ENCODE measurements around the gene SNX24.

SNX24 gene

GRCh38 chr5:122978068-122978467 is 132.7 kb downstream of the SNX24 start:
- CTCF ChIA-PET = no interaction called here
- no peak for DNase-seq (ENCODE audit: low read depth, low spot score)
- no peak for TF ChIP-seq CTCF (IDR thresholded peaks at IDR 0.05; ENCODE audit: insufficient read depth, low read length, missing control alignments)
- POLR2A ChIA-PET = no interaction called here
- H3K4me3 ChIP-seq (ENCODE audit: low read depth, low read length) = no peak overlapping the region

GRCh38 chr5:122978644-122979297 is 133.4 kb downstream of the SNX24 start:
- CTCF ChIA-PET = no interaction called here
- H3K4me3 ChIP-seq (ENCODE audit: low read depth, low read length) = no peak overlapping the region
- no peak for TF ChIP-seq CTCF (IDR thresholded peaks at IDR 0.05; ENCODE audit: insufficient read depth, low read length, missing control alignments)
- DNase-seq (ENCODE audit: low read depth, low spot score) = no peak
- POLR2A ChIA-PET = no interaction called here

GRCh38 chr5:122981846-122982245 is 136.4 kb downstream of the SNX24 start:
- no peak overlapping the region for H3K4me3 ChIP-seq (ENCODE audit: low read depth, low read length)
- ChIA-PET POLR2A (no interaction called here), CTCF (interaction anchor here (1.6 kb wide), 1 partner anchor 10 kb away, joined by 3 read pairs; no protein-coding TSS in a partner anchor)
- no peak for TF ChIP-seq CTCF (IDR thresholded peaks at IDR 0.05; ENCODE audit: insufficient read depth, low read length, missing control alignments)
- DNase-seq (ENCODE audit: low read depth, low spot score) = no peak

GRCh38 chr5:122982376-122982775 is 137.0 kb downstream of the SNX24 start:
- no peak overlapping the region for H3K4me3 ChIP-seq (ENCODE audit: low read depth, low read length)
- DNase-seq (ENCODE audit: low read depth, low spot score) = no peak
- POLR2A ChIA-PET = no interaction called here
- CTCF ChIA-PET = no interaction called here
- no peak for TF ChIP-seq CTCF (IDR thresholded peaks at IDR 0.05; ENCODE audit: insufficient read depth, low read length, missing control alignments)

GRCh38 chr5:122984425-122984824 is 139.0 kb downstream of the SNX24 start:
- H3K4me3 ChIP-seq (ENCODE audit: low read depth, low read length) = no peak overlapping the region
- no peak for TF ChIP-seq CTCF (IDR thresholded peaks at IDR 0.05; ENCODE audit: insufficient read depth, low read length, missing control alignments)
- no peak for DNase-seq (ENCODE audit: low read depth, low spot score)
- ChIA-PET CTCF (interaction anchor here (1.5 kb wide), 1 partner anchor 88 kb away, joined by 3 read pairs; no protein-coding TSS in a partner anchor), POLR2A (no interaction called here)

GRCh38 chr5:122985006-122985700 is 139.7 kb downstream of the SNX24 start:
- TF ChIP-seq CTCF (IDR thresholded peaks at IDR 0.05; ENCODE audit: insufficient read depth, low read length, missing control alignments) = no peak
- DNase-seq (ENCODE audit: low read depth, low spot score) = no peak
- H3K4me3 ChIP-seq (ENCODE audit: low read depth, low read length) = no peak overlapping the region
- POLR2A ChIA-PET = no interaction called here
- CTCF ChIA-PET = interaction anchor here (0.6 to 1.5 kb wide), 2 partner anchors 83 to 88 kb away, joined by 3 read pairs; no protein-coding TSS in a partner anchor
